HG03095 (cell line): ENCODE measurements around the gene CALML3.

Experiments used
- ATAC-seq: cut with Tn5 transposase; IDR thresholded peaks from one replicate; pipeline ENCODE4 v1.9.1; 2021; ENCODE audit warnings: moderate library complexity; ENCODE audit not compliant: unreplicated experiment

CALML3 gene

DNA sequence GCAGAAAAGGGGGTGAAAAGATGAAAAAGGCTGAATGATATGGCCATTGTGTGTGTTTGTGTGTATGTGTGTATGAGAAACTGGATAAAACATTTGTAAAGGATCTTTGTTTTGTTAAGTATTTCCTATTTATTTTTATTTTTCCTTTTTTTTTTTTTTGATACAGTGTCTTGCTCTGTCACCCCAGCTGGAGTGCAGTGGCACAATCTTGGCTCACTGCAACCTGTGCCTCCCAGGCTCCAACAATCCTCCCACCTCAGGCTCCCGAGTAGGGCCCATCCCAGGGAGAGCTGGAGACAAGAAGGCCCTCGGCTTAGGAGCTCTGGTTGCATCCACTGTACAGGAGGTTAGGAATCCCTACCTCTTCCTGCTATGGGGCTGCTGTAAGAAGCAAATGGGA lies 18.5 kb upstream of the CALML3 start:
- no peak for ATAC-seq

DNA sequence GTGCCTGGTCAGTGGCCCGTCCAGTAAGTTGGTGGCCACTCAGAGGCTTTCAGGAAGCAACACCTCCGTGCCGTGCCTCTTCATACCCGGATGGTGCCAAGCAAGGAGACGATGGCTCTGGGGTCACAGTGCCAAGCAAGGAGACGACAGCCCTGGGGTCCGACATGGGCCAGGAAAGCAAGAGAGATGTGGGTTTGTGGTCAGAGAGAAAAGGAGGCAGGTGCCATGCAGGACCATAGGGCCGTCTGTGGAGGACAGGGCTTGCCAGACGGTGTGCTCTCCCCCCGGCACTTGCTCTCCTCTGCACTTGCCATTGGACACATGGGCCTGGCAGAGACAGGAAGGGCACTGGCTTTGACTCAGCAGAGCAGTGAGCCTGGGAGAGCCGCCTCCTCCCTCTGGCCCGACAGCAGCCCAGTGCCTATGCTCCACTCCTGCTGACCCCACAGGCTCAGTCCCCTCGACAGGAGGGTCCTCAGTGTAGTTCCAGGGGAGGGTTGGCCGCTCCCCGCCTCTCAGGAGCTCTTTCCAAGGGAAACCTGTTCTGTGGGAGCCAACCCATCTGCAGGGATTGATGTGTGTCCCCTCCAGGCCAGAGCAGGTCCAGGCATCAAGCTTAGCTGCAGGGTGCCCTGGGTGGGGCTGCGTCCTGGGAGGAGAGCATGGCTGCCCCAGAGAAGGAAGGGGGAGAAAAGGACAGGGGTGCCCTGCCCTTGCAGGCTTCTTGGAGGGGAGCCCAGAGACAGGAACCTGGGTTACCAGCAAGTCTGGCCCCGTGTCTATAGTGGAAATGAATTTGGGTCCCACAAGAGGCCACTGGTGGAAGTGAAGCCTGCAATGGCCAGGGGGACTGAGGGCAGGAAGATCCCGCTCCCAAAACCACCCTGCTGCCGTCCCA lies 17.8 kb upstream of the CALML3 start:
- ATAC-seq = no peak

DNA sequence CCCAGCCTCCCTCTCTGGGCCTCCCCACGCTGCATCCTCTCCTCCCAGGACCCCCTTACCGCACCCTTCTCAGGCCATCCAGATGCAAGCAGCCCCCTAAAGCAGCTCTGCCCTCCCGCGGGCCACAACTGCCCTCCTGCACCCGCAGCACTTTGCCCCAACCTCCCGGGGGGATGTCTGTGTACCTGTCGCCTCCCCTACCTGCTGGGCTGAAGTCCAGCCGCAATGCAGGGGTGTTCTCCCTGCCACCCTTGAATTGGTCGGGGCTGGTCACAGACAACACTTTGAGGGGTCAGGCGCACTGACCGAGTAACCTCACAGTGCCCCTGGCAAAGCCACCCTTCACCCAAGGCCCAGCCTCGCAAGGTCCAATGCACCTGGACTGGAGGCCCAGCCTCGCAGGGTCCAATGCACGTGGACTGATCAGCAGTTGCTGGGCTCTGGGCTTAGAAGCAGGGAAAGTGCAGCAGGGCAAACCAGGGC lies 17.1 kb upstream of the CALML3 start:
- no peak for ATAC-seq

DNA sequence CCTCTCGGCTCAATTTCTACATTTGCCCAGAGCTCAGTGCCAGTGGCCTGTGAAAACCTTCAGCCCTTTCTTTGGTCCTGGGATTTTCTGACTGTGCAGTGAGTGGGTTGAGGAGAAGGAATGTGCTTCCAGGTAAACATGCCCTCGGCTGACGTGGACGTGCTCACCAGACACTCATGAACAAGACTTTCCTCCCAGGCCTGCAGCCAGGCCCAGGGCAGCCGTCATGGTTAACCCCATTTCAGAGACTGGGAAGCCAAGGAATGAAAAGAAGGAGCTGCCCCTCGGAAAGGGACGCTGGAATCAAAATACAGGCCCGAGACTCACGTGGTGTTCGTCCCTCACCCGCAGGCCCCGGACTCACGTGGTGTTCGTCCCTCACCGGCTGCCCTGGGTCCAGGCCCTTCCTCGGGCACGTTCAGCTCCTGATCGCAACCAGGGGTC lies 16.6 kb upstream of the CALML3 start:
- no peak for ATAC-seq

DNA sequence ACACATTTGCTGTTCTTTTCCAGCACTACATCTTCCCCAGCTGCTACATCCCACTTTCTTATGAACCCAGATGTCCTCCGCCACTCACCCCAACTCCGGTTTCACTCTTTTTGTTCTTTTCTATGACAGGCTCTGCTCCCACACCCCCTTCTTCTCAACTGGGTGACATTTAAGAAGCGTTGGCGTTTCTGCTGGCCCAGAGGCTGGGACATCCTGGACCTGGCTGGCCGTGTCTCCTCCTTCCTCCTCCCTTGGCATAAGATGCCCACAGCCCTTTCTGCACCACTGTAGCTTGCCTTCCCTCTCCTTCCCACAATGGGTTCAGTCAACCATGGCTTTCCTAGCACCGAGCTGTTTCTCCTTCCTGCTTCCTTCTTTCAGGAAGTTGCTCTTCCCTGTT lies 16.0 kb upstream of the CALML3 start:
- ATAC-seq = no peak

DNA sequence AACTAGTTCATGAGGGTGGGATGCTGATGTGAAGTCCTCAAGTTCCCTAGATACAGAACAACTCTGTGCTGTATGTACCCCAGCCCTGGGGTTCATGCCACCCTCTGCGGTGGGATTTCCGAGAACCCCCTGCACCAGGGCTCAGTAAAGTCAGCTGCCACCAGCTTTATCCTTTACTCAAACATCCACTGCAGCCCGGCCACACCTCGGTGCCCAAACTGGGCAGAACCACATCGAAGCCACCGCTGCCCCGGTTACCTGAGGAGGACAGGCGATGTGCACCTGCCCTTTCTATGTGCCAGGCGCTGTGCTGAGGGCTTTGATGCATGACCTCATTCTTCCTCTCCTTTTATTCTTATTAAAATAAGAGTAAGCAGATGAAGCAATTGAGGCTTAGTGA lies 15.5 kb upstream of the CALML3 start:
- ATAC-seq = no peak

DNA sequence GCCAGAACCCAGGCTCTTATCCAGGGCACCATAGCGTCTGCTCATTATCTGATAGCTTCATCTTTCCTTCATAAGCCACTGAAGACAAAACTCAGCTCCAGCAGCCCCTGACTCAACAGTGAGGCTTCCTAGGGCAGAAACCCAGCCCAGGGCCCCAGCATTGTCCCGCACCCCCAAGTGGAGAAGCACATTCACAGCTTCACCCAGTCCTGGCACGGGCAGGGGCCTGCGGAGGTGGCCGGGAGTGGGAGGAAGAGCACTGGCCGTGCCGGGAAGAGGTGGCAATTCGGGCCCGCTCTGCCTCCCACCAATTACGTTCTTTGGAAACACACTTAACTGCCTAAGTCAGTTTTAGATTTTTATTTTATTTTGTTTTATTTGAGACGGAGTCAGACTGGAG lies 15.1 kb upstream of the CALML3 start:
- no peak for ATAC-seq

DNA sequence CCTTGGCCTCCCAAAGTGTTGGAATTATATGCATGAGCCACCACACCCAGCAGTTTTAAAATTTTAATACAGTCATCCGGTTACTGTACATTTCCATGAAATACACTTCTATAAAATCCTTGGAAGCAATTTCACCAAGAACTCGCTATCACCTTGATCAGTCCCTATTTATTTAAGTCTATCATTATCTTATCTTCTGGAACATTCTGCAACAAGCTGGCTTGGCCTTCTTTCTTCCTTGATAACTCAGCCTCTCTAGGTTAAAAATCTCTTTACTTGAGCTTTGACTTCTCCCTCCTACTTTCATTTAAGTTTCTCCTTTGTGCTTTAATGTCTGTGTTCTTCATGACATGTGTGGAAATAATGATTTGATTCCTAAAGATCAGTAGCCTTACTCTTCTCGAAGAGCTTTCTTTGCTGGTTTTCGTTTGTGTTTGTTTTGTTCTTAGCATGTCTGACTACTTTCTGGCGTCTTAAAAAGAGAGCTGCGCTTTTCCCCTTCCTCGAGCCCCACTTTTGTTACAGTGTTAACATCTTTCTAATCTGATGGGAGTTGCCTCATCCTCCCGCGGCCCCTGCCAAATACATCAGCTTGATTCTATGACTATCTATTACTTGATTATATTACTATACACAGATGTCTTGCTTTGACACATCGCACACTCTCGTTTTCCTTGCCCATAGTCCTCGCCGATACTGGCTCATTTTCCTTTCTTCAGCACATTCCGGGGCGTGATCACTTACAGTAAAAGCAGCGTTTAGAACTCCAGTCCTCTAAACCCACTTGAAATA lies 14.3 kb upstream of the CALML3 start:
- ATAC-seq = no peak

DNA sequence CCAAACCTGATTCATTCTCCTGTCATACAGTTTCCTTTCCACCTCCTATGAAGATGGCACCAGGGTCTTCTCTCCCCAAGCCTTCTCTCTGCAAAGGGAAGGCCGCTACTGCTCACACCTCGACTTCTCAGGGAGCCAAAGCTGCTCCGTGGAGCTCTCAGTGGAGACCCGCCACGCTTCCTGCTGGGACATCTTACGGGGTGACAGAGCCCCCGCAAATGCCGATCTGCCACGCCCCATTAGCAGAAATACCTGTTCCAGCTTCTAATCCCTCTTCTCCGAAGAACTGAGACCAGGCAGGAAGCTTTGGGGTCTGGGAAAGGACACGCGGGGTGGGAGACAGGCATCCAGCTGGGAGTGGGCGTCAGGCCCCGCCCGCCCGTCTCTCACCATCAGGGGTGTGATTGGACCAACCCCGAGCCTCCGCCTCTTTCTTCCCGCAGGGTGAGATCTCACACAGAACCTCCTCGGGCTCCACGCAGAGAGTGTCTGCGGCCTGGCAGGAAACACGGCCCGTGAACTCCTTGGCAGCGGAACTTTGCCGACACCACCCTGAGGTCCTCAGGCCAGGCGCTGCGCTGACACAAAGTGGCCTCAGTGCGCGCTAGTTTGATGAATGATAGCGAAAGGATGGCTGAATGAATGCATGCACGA lies 13.4 kb upstream of the CALML3 start:
- no peak for ATAC-seq

DNA sequence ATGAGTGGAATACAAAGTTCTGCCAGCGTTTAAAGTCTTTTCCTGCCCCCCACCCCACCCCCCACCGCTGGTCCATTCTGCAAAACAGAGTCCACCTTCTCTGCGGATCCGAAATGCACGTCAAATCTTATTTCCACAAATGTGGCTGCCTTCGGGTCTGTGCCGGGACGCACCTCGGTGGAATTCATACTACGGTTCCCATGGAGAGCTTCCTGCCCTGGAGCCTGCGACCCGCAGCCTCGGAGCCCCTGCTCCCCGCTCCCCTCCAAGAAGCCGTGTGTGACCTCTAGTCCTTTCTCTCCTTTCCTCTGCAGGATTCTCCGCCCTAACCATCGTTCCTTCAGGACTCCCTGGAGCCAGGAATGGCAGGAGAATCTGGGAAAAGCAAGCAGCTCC lies 12.9 kb upstream of the CALML3 start:
- no peak for ATAC-seq

DNA sequence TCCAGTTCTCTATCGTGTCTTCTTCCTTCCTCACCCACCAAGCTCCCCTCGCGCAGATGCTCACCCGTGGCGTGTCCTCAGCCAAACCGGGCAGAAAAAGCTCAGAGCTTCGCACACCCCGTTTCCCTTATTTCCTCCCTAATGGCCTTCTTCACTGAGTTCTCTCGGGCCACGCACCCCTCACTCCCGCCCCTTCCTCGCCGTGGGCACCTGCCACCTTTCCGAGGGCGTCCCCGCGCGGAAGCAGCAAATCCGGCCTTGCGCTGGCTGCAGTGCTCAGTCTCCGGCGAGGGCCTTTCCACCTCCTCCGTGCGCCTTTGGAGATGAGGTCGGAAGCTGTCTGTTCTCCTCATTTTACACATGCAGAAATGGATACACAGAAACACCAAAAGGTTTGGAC lies 12.4 kb upstream of the CALML3 start:
- no peak for ATAC-seq

DNA sequence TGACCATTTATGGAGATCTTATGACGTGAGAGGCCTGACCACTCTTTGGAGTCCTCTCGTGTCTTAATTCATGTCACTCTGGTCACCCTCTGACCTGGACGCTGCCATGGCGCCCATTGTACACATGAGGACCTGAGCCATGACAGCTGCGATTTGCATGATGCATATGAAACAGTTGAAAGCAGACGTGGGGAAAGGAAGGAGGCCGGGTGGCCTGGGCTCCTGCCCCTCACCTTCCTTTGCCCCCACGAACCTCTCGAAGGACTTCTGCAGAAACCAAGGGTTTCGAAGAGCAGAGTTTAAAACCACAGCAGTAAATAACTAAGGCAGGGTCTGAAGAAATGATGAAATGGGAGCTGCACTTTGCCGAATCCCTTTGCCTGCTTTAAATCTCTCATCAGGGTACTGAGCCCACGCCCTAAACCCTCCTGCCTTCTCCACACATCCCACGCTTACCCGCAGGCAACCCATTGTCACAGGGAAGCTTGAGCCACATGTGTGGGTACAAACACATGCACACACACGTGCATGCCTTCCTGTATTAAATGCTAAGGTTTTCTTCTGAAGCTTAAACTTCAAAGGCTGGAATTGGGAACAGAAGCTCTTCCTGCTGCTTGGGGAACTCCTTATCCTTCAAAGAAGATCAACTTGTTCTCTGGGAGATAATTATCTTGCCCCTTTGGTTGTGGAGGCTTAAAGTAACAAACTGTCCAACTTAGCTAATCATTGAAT lies 11.7 kb upstream of the CALML3 start:
- ATAC-seq = no peak

DNA sequence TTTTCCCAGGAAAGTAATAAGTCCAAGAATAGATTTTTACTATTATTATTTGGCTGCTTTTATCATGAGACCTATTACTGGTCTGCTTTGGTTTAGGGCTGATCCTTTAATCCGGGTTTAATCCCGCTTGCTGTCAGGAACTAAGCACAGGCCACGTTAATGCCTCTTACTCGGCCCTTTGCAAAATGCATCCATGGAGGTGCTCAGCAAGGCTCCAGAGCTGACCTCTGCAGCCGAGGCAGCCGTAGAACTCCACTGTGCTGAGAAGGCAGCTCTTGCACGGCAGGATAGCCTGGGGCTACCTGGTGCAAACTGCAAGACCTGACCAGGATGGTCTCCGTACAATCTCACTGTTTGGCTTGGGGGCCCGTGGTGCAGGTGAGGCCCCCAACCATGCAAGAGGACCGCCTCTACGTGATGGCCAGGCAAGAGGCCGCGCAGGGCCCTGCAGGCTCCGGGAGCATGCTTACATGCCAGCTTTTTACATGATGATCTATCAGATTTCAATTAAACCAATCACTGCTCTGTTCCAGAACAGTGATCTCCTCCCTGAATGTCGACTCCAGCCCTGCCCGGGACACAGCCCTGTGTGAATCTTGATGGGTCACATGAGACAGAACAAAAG lies 10.4 kb upstream of the CALML3 start:
- ATAC-seq = no peak

DNA sequence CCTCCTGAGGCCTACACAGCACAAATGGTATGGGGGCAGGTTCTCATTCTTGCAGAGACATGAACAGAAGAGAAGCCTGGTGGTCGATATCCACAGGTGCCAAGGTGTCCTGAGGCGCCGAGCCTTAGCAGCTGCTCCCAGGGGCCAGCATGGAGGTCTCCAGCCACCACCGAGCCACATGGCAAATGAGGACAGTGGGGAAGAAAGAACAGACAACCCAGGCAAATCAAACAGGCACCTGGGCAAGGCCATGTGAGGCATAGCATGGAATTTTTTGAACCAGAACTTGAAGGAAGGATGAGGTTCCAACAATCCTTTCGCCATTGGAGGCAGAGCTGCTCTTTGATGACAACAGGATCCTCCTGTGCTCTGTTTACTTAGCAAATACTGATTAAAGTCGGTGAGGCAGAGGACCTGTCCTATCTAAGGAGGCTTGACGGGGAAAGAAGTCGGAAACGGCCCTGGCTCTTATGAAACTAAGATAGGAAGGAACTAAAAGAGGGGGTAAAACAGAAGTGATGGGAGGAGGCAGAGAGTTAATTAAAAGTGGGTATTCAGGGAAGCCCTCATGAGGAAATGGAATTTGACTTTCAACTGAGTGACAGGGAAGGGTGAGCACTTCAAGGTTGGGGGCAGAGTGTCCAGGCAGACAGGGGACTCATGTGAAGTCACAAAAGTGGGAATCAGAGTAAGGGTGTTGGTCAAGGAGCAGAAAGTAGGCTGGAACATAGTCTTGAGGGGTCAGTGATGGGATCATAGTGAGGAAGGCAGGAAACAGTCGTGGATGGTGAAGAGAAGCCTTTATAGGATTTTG lies 8.6 kb upstream of the CALML3 start:
- no peak for ATAC-seq

DNA sequence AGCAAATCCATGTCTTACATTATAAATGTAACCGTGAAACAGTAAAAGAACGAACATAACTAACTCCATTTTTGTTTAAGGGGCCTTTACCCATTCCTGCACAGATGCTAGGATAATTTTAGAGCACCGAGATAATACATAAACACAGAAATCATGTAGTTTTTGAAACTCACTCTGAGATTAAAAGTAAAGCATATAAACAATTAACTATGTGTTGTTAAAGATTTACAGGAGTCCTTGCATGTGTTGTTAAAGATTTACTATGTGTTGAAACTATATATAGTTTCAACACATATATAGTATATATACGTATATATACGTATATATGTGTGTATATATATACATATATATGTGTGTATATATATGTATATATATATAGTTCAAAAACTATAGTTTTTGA lies 7.2 kb upstream of the CALML3 start:
- ATAC-seq = no peak

DNA sequence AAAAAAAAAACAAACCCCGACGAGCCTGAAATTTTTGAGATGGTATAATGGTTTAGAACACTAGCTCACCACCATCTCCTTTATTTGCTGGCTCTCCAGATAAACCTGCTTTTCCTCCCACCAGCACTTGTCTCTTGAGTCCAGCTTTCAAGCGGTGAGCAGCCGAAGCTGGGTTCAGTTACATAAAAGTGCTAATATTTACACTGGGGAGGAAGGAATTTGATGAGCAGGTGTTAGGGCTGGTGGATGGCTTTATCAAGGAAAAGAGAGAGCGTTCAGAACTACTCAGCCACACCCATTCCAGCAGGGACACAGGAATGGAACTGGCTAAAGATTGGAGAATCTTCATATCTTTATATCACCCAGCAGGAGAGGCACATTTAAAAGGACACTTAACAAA lies 6.6 kb upstream of the CALML3 start:
- ATAC-seq = no peak

DNA sequence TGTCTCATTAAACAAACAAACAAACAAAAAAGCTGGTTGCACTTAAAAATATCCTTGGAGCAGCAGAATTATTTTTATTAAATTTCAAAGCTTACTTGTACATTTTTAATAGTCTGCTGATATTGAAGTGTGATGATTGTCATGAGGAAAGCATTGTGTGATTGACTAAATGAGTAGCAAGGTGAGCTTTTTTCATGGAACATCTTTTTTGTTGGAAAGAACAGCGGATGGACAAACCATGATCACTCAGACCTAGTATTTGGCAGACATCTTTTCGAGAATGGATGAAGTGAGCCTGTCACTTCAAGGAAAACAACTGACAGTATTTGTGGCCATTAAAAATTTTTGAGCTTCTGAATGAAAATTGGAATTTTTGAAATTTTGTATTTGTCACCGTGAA lies 5.7 kb upstream of the CALML3 start:
- no peak for ATAC-seq

DNA sequence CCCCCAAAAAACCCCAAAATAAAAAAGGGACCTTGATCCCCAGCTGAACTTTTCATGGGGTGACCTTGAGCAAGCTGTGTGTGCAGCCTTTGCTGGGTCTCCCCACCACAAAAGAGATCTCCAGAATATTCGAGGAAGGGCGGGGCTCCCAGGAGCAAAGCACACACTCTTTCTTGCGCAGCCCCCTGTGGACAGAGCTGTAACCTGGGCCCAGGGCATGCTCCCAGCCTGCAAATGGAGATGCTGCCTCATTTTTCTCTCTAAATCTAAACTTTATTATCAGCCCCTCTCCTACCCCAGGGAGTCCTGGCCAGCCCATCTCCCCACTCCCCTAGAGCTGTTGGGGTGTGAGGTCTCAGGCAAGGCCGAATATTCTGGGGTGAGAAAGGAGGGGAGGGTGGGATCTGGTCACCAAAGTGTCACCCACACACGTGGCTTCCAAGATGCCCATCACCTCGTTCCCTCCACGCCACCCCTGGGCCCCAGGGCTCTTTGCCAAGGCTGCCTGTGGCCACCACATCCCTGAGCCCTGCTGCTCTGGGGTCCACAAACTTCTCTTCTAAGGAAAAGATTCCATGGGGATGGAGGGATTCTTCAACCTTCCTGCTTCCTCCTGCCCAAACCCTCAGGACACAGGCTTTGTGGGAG lies 1.7 kb upstream of the CALML3 start:
- no peak for ATAC-seq
